ENCODE data around the gene C12orf56.

The C12orf56 gene, protein sequence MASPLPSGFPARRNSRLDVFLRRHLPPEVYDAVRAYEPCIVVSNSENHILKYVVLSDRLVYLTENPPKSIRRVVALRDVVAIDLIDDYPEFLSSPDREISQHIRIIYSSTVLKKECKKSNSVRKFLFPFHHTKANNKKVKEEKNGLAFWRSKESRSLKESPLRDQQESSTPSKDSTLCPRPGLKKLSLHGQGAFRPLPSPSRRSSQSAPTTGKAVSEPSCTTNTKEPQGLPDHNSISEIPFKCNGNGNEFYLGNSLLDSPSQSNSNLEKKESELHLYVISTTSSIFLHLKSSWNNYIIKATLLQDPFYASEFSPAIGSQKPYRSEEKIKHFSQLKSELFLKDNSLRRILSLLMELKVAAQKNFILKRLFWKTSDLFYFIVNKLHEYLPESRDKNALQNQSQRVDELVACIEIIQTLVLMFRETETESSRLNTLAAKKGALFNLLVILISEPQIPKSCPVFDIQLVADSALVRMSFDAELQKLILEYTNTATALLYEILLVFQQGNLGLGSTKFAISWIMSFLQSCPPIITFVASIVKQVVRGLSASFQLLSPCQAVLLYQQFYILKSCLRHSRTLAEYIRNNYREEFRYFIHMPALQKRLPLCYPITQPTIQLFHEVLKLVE

GRCh38 chr12:64390275-64390851, at the start of gene C12orf56:
Gene C12orf56, minus strand, starts transcription at chr12:64390758. Its CDS starts 193 bp downstream, at chr12:64390565.
- Histone ChIP-seq H3K9me3 (ENCODE audit: control insufficient read depth, low read length) (no peaks in the 10 kb centered on the region), H3K9ac (no peak within 1 kb of the TSS)

DNA sequence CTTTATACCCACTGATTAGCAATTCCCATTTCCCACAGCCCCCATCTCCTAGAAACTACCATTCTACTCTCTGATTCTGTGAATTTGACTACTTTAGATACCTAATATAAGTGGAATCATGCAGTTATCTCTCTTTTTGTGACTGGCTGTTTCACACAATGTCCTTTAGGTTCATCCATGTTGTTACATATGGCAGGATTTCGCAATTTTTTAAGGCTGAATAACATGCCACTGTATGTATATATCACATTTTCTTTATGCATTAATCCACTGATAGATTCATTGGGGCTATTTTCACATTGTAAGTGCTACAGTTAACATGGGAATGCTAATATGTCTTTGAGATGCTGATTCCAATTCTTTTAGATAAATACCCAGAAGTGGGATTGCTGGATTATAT, 49.5 kb upstream of the C12orf56 start:
- no peaks in the 10 kb centered on the region for H3K36me3 ChIP-seq (ENCODE audit: control insufficient read depth, insufficient read depth, low read length)
- H2AFZ ChIP-seq = no peak overlapping the region
- no peaks in the 10 kb centered on the region for H3K9me3 ChIP-seq (ENCODE audit: control insufficient read depth, low read length)
- H3K27ac ChIP-seq = no peak overlapping the region
- no peak overlapping the region for H3K4me3 ChIP-seq (ENCODE audit: low read depth, low read length)
- TF ChIP-seq, protein P1, sequence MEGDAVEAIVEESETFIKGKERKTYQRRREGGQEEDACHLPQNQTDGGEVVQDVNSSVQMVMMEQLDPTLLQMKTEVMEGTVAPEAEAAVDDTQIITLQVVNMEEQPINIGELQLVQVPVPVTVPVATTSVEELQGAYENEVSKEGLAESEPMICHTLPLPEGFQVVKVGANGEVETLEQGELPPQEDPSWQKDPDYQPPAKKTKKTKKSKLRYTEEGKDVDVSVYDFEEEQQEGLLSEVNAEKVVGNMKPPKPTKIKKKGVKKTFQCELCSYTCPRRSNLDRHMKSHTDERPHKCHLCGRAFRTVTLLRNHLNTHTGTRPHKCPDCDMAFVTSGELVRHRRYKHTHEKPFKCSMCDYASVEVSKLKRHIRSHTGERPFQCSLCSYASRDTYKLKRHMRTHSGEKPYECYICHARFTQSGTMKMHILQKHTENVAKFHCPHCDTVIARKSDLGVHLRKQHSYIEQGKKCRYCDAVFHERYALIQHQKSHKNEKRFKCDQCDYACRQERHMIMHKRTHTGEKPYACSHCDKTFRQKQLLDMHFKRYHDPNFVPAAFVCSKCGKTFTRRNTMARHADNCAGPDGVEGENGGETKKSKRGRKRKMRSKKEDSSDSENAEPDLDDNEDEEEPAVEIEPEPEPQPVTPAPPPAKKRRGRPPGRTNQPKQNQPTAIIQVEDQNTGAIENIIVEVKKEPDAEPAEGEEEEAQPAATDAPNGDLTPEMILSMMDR (IDR thresholded peaks at IDR 0.05) = no peak
- H3K4me2 ChIP-seq (ENCODE audit: low read length) = no peak overlapping the region
- no peaks in the 10 kb centered on the region for H3K4me1 ChIP-seq
- H3K79me2 ChIP-seq = no peaks in the 10 kb centered on the region
- H3K27me3 ChIP-seq (ENCODE audit: control insufficient read depth, insufficient read depth, low read length) = no peaks in the 10 kb centered on the region
- no peak overlapping the region for H3K9ac ChIP-seq

More at GRCh38 chr12:64390275-64390851, at the start of gene C12orf56:
- Histone ChIP-seq H3K4me3 (ENCODE audit: low read depth, low read length) (no peak within 1 kb of the TSS), H2AFZ (peak within 1 kb of the TSS; percentile 94), H3K27me3 (ENCODE audit: control insufficient read depth, insufficient read depth, low read length) (no peaks in the 10 kb centered on the region), H3K36me3 (ENCODE audit: control insufficient read depth, insufficient read depth, low read length) (no peaks in the 10 kb centered on the region), H3K79me2 (no peaks in the 10 kb centered on the region), H3K4me1 (no peaks in the 10 kb centered on the region), H3K4me2 (ENCODE audit: low read length) (peak within 1 kb of the TSS; percentile 67), H3K27ac (no peak within 1 kb of the TSS)
- TF ChIP-seq, protein P1 (IDR thresholded peaks at IDR 0.05) = no peak

DNA sequence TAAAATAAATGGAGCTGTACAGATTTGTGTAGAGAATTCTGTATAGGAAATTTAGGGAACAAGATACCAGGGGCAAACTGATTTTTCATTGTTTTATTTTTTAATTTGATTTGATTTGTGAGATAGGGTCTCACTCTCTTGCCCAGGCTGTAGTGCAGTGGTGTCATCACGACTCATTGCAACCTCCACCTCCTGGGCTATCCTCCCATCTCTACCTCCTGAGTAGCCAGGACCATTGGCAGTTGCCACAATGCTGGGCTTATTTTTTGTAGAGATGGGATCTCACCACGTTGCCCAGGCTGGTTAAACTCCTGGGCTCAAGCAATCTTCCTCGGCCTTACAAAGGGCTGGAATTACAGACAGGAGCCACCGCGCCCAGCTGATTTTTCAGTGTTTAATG, 43.4 kb upstream of the C12orf56 start:
- H3K79me2 ChIP-seq = no peaks in the 10 kb centered on the region
- no peaks in the 10 kb centered on the region for H3K9me3 ChIP-seq (ENCODE audit: control insufficient read depth, low read length)
- no peaks in the 10 kb centered on the region for H3K4me1 ChIP-seq
- no peak overlapping the region for H3K27ac ChIP-seq
- H3K4me2 ChIP-seq (ENCODE audit: low read length) = no peak overlapping the region
- TF ChIP-seq, protein P1 (IDR thresholded peaks at IDR 0.05) = no peak
- no peaks in the 10 kb centered on the region for H3K36me3 ChIP-seq (ENCODE audit: control insufficient read depth, insufficient read depth, low read length)
- H3K4me3 ChIP-seq (ENCODE audit: low read depth, low read length) = no peak overlapping the region
- no peaks in the 10 kb centered on the region for H3K27me3 ChIP-seq (ENCODE audit: control insufficient read depth, insufficient read depth, low read length)
- no peak overlapping the region for H2AFZ ChIP-seq
- no peak overlapping the region for H3K9ac ChIP-seq

GRCh38 chr12:64431791-64432190, 41.2 kb upstream of the C12orf56 start:
- H3K79me2 ChIP-seq = no peaks in the 10 kb centered on the region
- no peak overlapping the region for H3K27ac ChIP-seq
- H3K27me3 ChIP-seq (ENCODE audit: control insufficient read depth, insufficient read depth, low read length) = no peaks in the 10 kb centered on the region
- TF ChIP-seq, protein P1 (IDR thresholded peaks at IDR 0.05) = no peak
- H3K9ac ChIP-seq = no peak overlapping the region
- H3K4me3 ChIP-seq (ENCODE audit: low read depth, low read length) = no peak overlapping the region
- H3K4me1 ChIP-seq = no peaks in the 10 kb centered on the region
- H3K36me3 ChIP-seq (ENCODE audit: control insufficient read depth, insufficient read depth, low read length) = no peaks in the 10 kb centered on the region
- no peak overlapping the region for H2AFZ ChIP-seq
- H3K4me2 ChIP-seq (ENCODE audit: low read length) = no peak overlapping the region
- no peaks in the 10 kb centered on the region for H3K9me3 ChIP-seq (ENCODE audit: control insufficient read depth, low read length)
